Uterus (tissue), 2 donors: ENCODE data around the gene GSE1.

Experiments used
- POLR2A ChIP-seq, 2 donors: fragments of 450-650 bp; IDR thresholded peaks; one replicate each; pipeline ENCODE4 v1.6.1; 2016; ENCODE audit warnings: antibody characterized with exemption in 2 of 2, mild to moderate bottlenecking in 1 of 2, moderate library complexity in 1 of 2
- TF ChIP-seq, protein P1 (sequence below), 4 experiments: fragments of 200-600 bp in 2 of 4; fragments of 450-650 bp in 2 of 4; sonication (generic) in 2 of 4; IDR thresholded peaks; one replicate each; pipeline ENCODE4 v1.5.1; 2016 to 2019; ENCODE audit warnings: antibody characterized with exemption in 4 of 4, mild to moderate bottlenecking in 2 of 4, moderate library complexity in 1 of 4

DNA sequence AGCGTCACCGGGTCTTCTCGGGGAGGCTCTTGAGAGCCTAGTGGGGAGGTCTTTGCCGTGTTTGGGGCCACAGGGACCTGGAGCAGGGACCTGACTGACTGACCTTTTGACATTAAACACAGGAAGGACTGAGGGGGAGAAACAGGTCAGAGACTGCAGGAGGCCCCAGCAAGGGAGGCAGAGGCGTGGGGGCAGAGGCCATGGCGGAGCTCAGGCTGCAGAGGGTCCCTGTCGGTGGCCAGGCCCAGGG, 41.6 kb upstream of the GSE1 start:
- no peak for TF ChIP-seq POLR2A (IDR thresholded peaks at IDR 0.05)
- TF ChIP-seq, protein P1, sequence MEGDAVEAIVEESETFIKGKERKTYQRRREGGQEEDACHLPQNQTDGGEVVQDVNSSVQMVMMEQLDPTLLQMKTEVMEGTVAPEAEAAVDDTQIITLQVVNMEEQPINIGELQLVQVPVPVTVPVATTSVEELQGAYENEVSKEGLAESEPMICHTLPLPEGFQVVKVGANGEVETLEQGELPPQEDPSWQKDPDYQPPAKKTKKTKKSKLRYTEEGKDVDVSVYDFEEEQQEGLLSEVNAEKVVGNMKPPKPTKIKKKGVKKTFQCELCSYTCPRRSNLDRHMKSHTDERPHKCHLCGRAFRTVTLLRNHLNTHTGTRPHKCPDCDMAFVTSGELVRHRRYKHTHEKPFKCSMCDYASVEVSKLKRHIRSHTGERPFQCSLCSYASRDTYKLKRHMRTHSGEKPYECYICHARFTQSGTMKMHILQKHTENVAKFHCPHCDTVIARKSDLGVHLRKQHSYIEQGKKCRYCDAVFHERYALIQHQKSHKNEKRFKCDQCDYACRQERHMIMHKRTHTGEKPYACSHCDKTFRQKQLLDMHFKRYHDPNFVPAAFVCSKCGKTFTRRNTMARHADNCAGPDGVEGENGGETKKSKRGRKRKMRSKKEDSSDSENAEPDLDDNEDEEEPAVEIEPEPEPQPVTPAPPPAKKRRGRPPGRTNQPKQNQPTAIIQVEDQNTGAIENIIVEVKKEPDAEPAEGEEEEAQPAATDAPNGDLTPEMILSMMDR (IDR thresholded peaks at IDR 0.05) = no peak
